BLaER1 treated with 17β-estradiol and CSF1 and Interleukin-3, amounts not matched to agents 10 nM and 100 nM (cell line): ENCODE measurements around the gene RNF151.
A peak's percentile ranks its signal among the peaks of the same experiment; 100 is the strongest.
"Not testable (repeated sequence)": the region's sequence is repeated elsewhere in the genome, so short reads cannot be mapped to it uniquely, and the experiment has no call there.

Experiments
- H3K27ac ChIP-seq, 11 experiments: shearing (Covaris generic); formaldehyde crosslinking; 2 replicates each; pipeline ENCODE4 v1.8.1; 2022
- H3K27me3 ChIP-seq, 11 experiments: shearing (Covaris generic); formaldehyde crosslinking; 2 replicates each; pipeline ENCODE4 v1.8.1; 2022
- H3K36me3 ChIP-seq, 11 experiments: shearing (Covaris generic); formaldehyde crosslinking; 2 replicates each; pipeline ENCODE4 v1.8.1; 2022
- H3K4me1 ChIP-seq, 10 experiments: shearing (Covaris generic); formaldehyde crosslinking; 2 replicates each; pipeline ENCODE4 v1.8.1; 2022
- H3K4me2 ChIP-seq, 11 experiments: shearing (Covaris generic); formaldehyde crosslinking; 2 replicates each; pipeline ENCODE4 v1.8.1; 2022
- H3K4me3 ChIP-seq, 10 experiments: shearing (Covaris generic); formaldehyde crosslinking; 2 replicates each; pipeline ENCODE4 v1.8.1; 2022
- H3K9ac ChIP-seq, 11 experiments: shearing (Covaris generic); formaldehyde crosslinking; 2 replicates each; pipeline ENCODE4 v1.8.1; 2022
- H3K9me3 ChIP-seq, 11 experiments: shearing (Covaris generic); formaldehyde crosslinking; replicated peaks in 1 of 11; 2 replicates each; pipeline ENCODE4 v1.8.1; 2022
- H4K20me1 ChIP-seq, 11 experiments: shearing (Covaris generic); formaldehyde crosslinking; 2 replicates each; pipeline ENCODE4 v1.8.1; 2022
- Cebpa-rat ChIP-seq, 11 experiments: shearing (Covaris generic); IDR thresholded peaks; 2 replicates each; pipeline ENCODE4 v1.8.1; 2022

RNF151 gene

GRCh38 chr16:2008631-2009163 is 42.0 kb downstream of the RNF151 start:
- H3K4me1 ChIP-seq: peaks cover 59 to 78% (median 60%) of the 10 kb centered on the region in 10 experiments
- H3K27ac ChIP-seq: peak overlapping the region; percentile 60 to 97 (median 94)
- peaks cover 49 to 57% (median 56%) of the 10 kb centered on the region in 11 experiments for H4K20me1 ChIP-seq

DNA sequence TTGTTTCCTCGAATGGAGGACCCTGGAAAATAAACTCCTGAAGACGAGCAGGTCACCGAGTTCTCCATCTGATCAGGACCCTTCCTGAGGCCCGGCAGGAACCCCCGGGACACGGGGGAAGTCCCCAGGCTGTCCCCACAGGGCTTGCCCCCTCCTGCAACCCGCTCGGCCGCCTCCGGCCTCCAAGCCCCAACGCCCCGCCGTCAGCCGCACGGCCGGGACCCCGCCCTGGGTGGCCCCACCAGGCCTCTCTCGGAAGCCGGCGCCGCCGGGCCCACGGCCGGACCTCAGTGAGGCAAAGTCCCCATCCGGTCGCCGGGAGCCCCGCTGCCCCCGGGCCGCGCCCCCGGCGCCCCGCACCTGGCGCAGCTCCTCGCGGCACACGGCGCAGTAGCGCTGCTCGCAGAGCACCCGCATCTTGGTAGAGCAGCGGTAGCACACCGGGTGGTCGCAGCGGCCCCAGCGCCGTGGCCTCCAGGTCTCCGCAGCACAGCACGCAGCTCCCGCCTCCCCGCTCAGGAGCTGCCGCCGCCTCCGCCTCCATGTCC is 42.6 kb downstream of the RNF151 start:
- H4K20me1 ChIP-seq: peaks cover 44 to 52% (median 50%) of the 10 kb centered on the region in 11 experiments
- H3K9me3 ChIP-seq: no peaks in the 10 kb centered on the region
- peaks cover 53 to 76% (median 55%) of the 10 kb centered on the region in 10 experiments for H3K4me1 ChIP-seq
- H3K4me2 ChIP-seq: peak overlapping the region; percentile 94 to 100 (median 98)
- peak overlapping the region; percentile 81 to 100 (median 96) for H3K4me3 ChIP-seq
- TF ChIP-seq Cebpa-rat (IDR thresholded peaks at IDR 0.05): no peak
- H3K27ac ChIP-seq: peak overlapping the region; percentile 60 to 97 (median 94)
- peak overlapping the region; percentile 86 to 99 (median 97) for H3K9ac ChIP-seq
- H3K27me3 ChIP-seq: no peaks in the 10 kb centered on the region
- peaks cover 0 to 35% (median 20%) of the 10 kb centered on the region in 11 experiments; a peak in 15 of 22 replicates for H3K36me3 ChIP-seq

More at GRCh38 chr16:2008631-2009163, 42.0 kb downstream of the RNF151 start:
- Histone ChIP-seq H3K4me3 (peak overlapping the region; percentile 81 to 100 (median 96)), H3K9me3 (no peaks in the 10 kb centered on the region), H3K27me3 (no peaks in the 10 kb centered on the region), H3K36me3 (peaks cover 0 to 37% (median 20%) of the 10 kb centered on the region in 11 experiments; a peak in 16 of 22 replicates), H3K4me2 (peak overlapping the region; percentile 94 to 100 (median 98)), H3K9ac (peak overlapping the region; percentile 86 to 99 (median 97))
- TF ChIP-seq Cebpa-rat (IDR thresholded peaks at IDR 0.05): peak in 3 of 11 experiments; percentile 9 to 77 (median 52); a peak in 2 of 22 replicates

DNA sequence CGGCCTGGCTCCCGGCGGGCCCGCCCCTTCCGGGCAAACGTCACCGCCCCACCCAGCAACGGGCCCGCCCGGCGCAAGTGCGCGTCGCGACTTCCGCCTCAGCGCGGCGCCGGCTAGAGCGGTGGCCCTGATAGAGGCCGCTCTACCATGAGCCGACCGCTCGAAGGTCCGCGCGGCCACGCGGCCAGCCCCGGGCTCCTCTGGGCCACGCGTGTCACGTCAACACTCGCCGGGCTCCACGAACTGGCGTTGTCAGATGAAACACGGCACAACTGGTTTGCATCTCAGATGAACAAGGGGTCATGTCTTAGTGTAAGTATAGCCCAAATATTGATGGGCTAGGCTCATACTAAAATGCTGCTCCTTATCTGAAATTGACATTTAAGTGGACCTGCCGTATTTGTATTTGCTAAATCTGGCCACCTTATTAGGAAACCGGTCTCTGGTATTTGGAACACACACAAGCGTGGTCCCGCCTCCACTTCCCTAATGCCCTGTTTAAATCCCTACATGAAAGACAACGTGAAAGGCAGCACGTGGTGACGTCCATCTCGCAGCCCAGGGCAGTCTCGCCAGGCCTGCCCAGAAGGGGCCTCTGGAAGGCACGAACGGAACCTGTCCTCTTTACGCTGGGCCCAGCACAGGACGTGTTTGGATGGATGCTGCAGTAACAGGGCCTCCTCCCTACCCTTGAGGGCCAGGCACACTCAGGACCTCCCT is 43.3 kb downstream of the RNF151 start, which contains the start of gene ZNF598:
TSS of gene ZNF598 (minus strand) at position 31 of the 720 bp plus-strand sequence.
- Histone ChIP-seq H3K4me2 (peak within 1 kb of the TSS; percentile 94 to 100 (median 98)), H3K27ac (peak within 1 kb of the TSS; percentile 60 to 97 (median 94)), H4K20me1 (peaks cover 37 to 45% (median 43%) of the 10 kb centered on the region in 11 experiments), H3K4me3 (peak within 1 kb of the TSS; percentile 81 to 100 (median 96)), H3K9ac (peak within 1 kb of the TSS; percentile 86 to 99 (median 97)), H3K36me3 (peaks cover 0 to 32% (median 13%) of the 10 kb centered on the region in 11 experiments; a peak in 14 of 22 replicates), H3K9me3 (no peaks in the 10 kb centered on the region), H3K4me1 (peaks cover 47 to 76% (median 50%) of the 10 kb centered on the region in 10 experiments), H3K27me3 (no peaks in the 10 kb centered on the region)
- no peak for TF ChIP-seq Cebpa-rat (IDR thresholded peaks at IDR 0.05)

DNA sequence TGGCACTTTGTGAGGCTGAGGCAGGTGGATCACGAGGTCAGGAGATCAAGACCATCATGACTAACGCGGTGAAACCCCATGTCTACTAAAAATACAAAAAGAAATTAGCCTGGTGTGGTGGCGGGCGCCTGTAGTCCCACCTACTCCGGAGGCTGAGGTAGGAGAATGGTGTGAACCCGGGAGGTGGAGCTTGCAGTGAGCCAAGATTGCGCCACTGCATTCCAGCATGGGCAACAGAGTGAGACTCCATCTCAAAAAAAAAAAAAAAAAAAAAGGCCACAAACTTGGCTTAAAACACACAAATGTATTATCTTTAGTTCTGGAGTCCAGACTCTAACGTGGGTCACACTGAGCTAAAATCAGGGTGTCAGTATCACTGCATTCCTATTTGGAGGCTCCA is 45.1 kb downstream of the RNF151 start:
- H3K9me3 ChIP-seq, H3K4me3 ChIP-seq, H3K9ac ChIP-seq, H3K27me3 ChIP-seq, H3K27ac ChIP-seq: not testable (repeated sequence)
- peaks cover 43 to 76% (median 50%) of the 10 kb centered on the region in 10 experiments for H3K4me1 ChIP-seq
- H4K20me1 ChIP-seq: peaks cover 19 to 27% (median 26%) of the 10 kb centered on the region in 11 experiments
- peak overlapping the region in 3 of 11 experiments; percentile 5 to 96 (median 93); a peak in 4 of 22 replicates for H3K4me2 ChIP-seq
- H3K36me3 ChIP-seq: peaks cover 0 to 16% (median 10%) of the 10 kb centered on the region in 11 experiments; a peak in 14 of 22 replicates

- Histone ChIP-seq H4K20me1 (peaks cover 1 to 9% (median 8%) of the 10 kb centered on the region in 11 experiments; a peak in 21 of 22 replicates), H3K36me3 (no peaks in the 10 kb centered on the region), H3K4me1 (peaks cover 25 to 63% (median 33%) of the 10 kb centered on the region in 10 experiments), H3K9ac (peak overlapping the region in 2 of 11 experiments; percentile 8 to 14; a peak in 1 of 22 replicates), H3K4me3 (no peak overlapping the region), H3K4me2 (no peak overlapping the region; a peak in 1 of 22 replicates), H3K27me3 (peaks cover under 1 to 14% (median 10%) of the 10 kb centered on the region in 11 experiments; a peak in 19 of 22 replicates), H3K9me3 (no peaks in the 10 kb centered on the region), H3K27ac (peak overlapping the region in 3 of 11 experiments; percentile 10 to 89 (median 13); a peak in 2 of 22 replicates)
- TF ChIP-seq Cebpa-rat (IDR thresholded peaks at IDR 0.05): no peak
These were observed 46.9 kb downstream of the RNF151 start for GRCh38 chr16:2013527-2013926.

- peak overlapping the region in 9 of 11 experiments; percentile 47 to 89 (median 59); a peak in 16 of 22 replicates for H3K27ac ChIP-seq
These were observed 48.7 kb downstream of the RNF151 start for GRCh38 chr16:2015117-2015946.

DNA sequence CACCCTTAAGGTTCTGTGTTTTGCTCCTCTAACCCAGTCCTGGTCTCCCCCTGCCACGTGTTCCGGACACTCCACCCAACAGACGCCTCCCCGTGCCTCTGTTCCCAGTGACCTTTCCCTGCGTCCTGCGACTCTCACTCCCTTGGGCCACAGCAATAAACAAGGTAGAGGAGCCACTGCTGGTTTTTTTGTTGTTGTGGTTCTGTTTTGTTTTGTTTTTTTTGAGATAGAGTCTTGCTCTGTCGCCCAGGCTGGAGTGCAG is 49.2 kb downstream of the RNF151 start:
- H3K4me2 ChIP-seq: peak overlapping the region; percentile 30 to 79 (median 52)
- no peak for TF ChIP-seq Cebpa-rat (IDR thresholded peaks at IDR 0.05)
- peak overlapping the region; percentile 27 to 77 (median 58); a peak in 19 of 22 replicates for H3K9ac ChIP-seq
- H3K36me3 ChIP-seq: no peaks in the 10 kb centered on the region
- H3K9me3 ChIP-seq: no peaks in the 10 kb centered on the region
- H3K27ac ChIP-seq: peak overlapping the region in 9 of 11 experiments; percentile 47 to 89 (median 59); a peak in 16 of 22 replicates
- peaks cover 0 to 5% (median 0%) of the 10 kb centered on the region in 11 experiments; a peak in 3 of 22 replicates for H4K20me1 ChIP-seq
- H3K27me3 ChIP-seq: peaks cover 24 to 37% (median 33%) of the 10 kb centered on the region in 11 experiments
- no peak overlapping the region for H3K4me3 ChIP-seq
- peaks cover 29 to 72% (median 36%) of the 10 kb centered on the region in 10 experiments for H3K4me1 ChIP-seq

More at GRCh38 chr16:2015117-2015946, 48.7 kb downstream of the RNF151 start:
- peak in 6 of 11 experiments; percentile 8 to 86 (median 46); a peak in 8 of 22 replicates for TF ChIP-seq Cebpa-rat (IDR thresholded peaks at IDR 0.05)
- Histone ChIP-seq H3K36me3 (no peaks in the 10 kb centered on the region), H3K4me1 (peaks cover 31 to 72% (median 40%) of the 10 kb centered on the region in 10 experiments), H3K4me2 (peak overlapping the region; percentile 30 to 79 (median 52)), H3K9me3 (no peaks in the 10 kb centered on the region), H3K27me3 (peaks cover 19 to 32% (median 28%) of the 10 kb centered on the region in 11 experiments), H3K4me3 (no peak overlapping the region), H3K9ac (peak overlapping the region; percentile 27 to 77 (median 58); a peak in 19 of 22 replicates), H4K20me1 (peaks cover 0 to 4% (median 0%) of the 10 kb centered on the region in 11 experiments; a peak in 3 of 22 replicates)
